Astrocyte of the spinal cord (primary cell): ENCODE data around the gene ARL14EPL.
"Not testable (repeated sequence)": the region's sequence is repeated elsewhere in the genome, so short reads cannot be mapped to it uniquely, and the experiment has no call there.

ENCODE experiments used
- DNase-seq: peaks from one replicate; pipeline ENCODE4 v3.0.0; 2011; ENCODE audit warnings: low read depth, low spot score
- H3K4me3 ChIP-seq: 2 replicates; pipeline ENCODE4 v1.5.1; 2011; ENCODE audit warnings: low read depth, mild to moderate bottlenecking, low read length, moderate library complexity
- CTCF ChIP-seq: IDR thresholded peaks from 2 replicates; pipeline ENCODE4 v1.5.1; 2012; ENCODE audit warnings: low read depth, mild to moderate bottlenecking, low read length, inconsistent platforms
- in situ Hi-C: cut with HindIII; loops from 2 replicates; pipeline ENCODE4 v1.10.0; 2017; ENCODE audit warnings: low sequenced_read_pairs

ARL14EPL gene

GRCh38 chr5:116098998-116099397 lies 66.7 kb downstream of the ARL14EPL start:
- H3K4me3 ChIP-seq, result no peak overlapping the region

DNA sequence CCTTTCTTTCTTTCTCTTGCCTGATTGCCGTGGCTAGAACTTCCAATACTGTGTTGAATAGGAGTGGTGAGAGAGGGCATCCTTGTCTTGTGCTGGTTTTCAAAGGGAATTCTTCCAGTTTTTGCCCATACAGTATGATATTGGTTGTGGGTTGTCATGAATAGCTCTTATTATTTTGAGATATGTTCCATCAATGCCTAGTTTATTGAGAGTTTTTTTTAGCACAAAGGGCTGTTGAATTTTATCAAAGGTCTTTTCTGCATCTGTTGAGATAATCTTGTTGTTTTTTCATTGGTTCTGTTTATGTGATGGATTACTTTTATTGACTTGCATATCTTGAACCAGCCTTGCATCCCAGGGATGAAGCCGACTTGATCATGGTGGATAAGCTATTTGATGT lies 72.7 kb downstream of the ARL14EPL start:
- in situ Hi-C loops, H3K4me3 ChIP-seq, DNase-seq: not testable (repeated sequence)

More at GRCh38 chr5:116098998-116099397, 66.7 kb downstream of the ARL14EPL start:
- DNase-seq, result no peak
- in situ Hi-C loops, result no loop called here
- no peak for TF ChIP-seq CTCF
